HG03520 (cell line): ENCODE measurements around the gene ASAP2.

Source experiments
- ATAC-seq: cut with Tn5 transposase; IDR thresholded peaks from one replicate; pipeline ENCODE4 v1.9.1; 2021; ENCODE audit warnings: mild to moderate bottlenecking, moderate library complexity; ENCODE audit not compliant: unreplicated experiment

Gene ASAP2

DNA sequence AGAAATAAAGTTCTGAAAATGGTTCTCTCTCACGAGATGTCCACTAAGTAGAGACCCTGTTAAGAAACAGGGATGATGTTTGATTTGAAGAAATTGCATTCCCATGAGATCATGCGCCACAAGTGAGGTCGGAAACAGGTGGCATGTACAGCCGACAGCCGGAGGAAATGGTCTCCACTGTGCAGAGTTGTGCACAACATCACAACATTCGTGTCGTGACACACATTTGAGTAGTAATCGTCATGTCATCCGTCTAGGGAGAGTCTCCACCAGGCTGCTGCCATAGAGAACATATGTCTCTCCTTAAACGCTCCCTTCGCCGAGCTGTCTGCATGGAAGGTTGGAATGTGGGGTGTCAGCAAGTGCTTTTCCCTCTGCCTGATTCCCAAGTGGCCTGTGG, 84.7 kb downstream of the ASAP2 start:
- ATAC-seq = no peak

DNA sequence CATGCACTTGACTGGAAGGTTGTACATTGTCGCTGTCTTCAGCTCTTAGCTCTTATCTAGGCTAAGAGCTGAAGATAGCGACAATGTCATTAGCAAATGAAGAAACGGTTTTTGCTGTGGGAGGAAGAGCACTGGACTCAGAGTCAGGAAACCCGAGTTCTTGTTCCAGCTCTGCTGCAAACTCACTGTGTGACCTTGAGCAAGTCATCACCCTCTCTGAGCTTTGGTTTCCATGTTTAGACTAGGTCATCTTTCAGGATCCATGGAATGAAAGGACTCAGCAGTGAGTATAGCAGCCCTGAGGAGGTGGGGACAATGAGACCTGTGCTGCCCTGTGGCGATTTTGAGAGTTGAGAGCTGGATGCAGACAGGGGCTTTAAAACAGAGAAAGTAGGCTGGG, 85.3 kb downstream of the ASAP2 start:
- no peak for ATAC-seq

DNA sequence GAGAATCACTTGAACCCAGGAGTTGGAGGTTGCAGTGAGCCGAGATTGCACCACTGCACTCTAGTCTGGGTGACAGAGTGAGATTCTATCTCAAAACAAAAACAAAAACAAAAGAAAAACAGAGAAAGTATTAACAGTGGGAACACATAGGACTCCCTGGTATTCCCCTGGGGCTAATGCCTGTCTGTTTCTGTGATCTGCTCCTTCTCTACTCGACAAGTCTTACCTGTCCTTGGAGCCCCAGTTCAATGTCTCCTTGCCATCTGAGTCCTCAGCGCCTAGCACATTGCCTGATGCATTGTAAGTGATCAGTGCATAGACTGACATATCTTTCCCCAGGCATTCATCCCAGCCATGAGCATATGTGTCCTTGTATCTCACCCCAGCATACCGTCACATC, 85.8 kb downstream of the ASAP2 start:
- no peak for ATAC-seq

DNA sequence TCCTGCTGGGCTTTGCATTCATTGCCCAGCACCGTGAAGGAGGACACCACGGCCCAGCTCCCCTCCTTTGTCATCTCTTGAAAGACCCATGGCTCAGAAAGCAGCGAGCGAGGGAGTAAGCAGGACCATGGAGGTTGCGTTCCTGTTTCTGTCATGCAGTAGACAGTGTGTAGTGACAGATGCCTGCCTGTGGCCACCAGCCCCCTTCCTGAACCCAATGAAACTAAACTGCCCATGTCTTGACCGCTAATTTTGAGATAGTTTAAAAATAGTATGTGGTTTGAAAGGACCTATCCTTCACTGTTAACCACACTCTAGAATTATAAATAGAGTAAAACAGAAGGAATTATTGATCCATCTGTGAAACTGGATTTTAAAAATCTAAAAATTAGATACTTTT, 88.2 kb downstream of the ASAP2 start:
- no peak for ATAC-seq

- no peak for ATAC-seq
These were observed 89.9 kb downstream of the ASAP2 start for GRCh38 chr2:9296559-9296958.

DNA sequence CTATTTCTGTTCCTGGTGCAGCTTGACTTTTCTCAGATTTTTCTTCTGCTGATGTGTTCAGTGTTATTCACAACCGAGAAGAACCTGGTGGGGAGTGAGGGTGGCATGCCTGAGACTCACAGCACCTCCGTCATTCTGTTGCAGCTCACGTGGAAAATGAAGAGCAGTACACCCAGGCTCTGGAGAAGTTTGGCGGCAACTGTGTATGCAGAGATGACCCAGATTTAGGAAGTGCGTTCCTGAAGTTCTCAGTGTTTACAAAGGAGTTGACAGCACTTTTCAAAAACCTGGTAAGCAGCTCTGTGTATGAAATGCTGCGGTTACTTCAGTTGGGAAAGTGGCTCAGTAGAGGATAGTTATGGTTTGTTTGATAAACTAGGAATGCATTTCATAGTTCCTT, 90.5 kb downstream of the ASAP2 start:
- ATAC-seq = no peak

- no peak for ATAC-seq
These were observed 91.2 kb downstream of the ASAP2 start for GRCh38 chr2:9297807-9298206.

DNA sequence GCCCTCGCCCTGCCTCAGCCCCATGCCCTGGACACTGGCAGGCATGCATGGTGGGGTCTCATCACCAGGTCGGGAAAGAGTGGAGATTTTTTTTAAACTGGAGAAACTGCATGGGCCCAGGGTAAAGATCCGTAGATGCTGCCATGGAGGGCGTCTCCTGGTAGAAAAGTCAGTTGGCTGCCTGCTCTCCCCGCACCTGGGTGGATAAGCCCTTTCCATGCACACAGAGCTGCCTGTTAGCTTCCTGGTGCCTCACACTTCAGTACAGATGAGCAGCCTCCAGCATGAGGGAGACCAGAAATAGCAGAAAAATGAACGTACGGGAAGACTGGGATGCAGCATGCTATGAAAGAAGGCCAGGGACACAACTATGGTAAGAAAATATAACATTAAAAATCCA, 92.0 kb downstream of the ASAP2 start:
- ATAC-seq = no peak

- no peak for ATAC-seq
These were observed 92.8 kb downstream of the ASAP2 start for GRCh38 chr2:9299161-9300100.

DNA sequence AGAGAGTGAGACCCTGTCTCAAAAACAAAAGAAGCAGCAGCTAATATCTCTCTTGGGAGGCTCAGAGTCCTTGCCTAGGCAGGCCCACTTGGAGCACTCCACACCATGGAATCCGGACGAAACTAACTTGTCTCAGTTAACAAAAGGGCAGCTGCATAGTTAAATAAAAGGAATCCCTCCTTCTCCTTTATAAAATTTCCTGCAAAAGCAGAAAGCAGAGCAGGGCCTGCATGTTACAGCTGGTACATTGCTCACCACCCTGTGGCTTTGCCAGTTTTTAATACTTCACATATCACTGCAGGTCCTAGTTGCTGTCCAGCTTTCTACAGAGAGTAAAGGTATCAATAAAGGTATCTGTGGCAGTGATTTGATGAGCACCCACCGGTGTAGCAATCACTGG, 93.6 kb downstream of the ASAP2 start:
- ATAC-seq = no peak

GRCh38 chr2:9300829-9301453, 94.3 kb downstream of the ASAP2 start:
- no peak for ATAC-seq

DNA sequence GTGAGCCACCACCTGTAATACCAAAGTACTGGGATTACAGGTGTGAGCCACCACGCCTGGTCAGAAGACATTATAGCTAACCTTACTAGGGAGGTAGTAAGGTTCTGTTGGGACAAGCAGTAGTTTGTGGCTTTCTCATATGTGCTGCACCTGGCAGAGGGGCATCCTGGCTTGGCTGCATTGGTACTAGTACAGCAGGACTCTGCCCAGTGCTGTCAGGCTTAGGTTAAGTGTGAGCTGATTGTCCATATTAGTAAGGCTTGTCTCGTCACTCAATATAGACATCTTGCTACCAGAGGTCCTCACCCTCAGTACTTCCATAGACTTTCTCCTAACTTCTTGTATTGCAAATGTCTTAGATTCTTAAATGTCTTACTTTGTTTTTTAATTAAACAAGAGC, 96.1 kb downstream of the ASAP2 start:
- ATAC-seq = no peak

GRCh38 chr2:9303528-9304225, 97.1 kb downstream of the ASAP2 start:
- ATAC-seq = no peak

DNA sequence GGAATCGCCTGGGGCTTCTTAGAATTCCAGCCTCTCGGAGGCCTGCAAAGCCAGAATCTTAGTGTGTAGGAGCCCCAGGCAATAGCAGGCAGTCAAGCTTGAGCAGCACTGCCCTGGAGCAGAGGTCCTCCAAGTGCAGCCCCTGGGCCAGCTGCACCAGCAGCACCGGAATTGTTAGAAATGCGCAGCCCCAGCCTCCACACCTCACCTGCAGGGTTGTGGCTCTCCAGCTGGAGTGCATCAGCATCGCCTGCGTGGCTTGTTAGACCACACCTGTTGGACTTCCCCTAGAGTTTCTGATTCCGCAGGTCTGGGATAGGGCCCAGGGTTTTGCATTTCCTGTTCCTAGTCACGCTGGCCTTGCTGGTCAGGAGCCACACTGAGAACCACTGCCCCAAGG, 100.3 kb downstream of the ASAP2 start:
- no peak for ATAC-seq

- no peak for ATAC-seq
These were observed 100.9 kb downstream of the ASAP2 start for GRCh38 chr2:9307535-9307934.

DNA sequence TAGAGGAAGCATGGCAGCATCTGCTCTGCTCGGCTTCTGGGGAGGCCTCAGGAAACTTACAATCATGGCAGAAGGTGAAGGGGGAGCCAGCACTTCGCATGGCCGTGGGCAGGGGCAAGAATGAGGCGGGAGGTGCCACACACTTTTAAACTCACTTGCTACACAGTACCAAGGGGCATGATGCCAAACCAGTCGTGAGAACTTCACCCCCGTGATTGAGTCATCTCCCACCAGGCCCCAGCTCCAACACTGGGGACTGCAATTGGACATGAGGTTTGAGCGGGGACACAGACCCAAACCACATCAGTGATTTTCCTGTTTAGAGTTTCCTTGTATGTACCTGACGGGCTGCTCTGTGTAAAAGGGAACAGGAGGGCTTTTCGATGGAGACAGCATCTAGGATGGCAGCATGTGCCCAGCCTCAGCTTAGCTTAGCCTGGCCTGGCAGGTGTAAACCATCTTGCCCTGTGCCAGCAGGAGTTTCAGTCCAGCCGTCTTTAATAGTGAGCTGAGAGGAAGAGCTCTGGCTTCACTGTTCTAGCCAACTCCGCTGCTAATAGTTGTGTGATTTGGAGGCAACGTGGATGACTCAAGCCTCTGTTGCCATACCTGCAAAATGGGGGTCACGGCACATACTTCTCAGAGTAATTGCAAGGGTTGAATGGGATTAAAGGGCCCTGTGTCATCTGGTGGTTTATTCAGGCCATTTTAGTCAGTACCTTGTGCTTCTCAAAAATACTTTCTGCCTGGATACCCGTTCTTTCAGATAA, 101.8 kb downstream of the ASAP2 start:
- ATAC-seq = no peak

GRCh38 chr2:9309147-9309546, 102.5 kb downstream of the ASAP2 start:
- no peak for ATAC-seq

DNA sequence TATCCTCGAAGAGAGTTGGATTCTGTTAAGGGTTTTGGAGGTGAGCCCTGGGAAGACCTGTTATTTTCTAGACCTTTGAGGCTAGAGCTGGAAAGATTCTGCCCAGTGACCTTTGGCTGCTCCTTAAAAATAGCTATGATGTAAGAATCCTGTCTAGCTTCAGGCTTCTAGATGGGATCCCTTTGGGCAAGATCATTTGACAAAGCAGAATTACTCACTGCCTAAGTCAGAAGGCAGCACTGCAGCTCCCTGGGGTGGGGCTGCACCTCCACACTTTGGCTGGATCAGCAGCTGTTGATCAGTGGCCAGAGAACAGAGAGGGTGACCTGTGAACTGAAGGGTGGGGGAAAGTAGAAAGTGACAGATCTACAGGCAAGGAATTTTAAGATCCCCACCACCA, 103.8 kb downstream of the ASAP2 start:
- no peak for ATAC-seq

- no peak for ATAC-seq
These were observed 104.2 kb downstream of the ASAP2 start for GRCh38 chr2:9310798-9311197.

GRCh38 chr2:9311488-9311887, 104.9 kb downstream of the ASAP2 start:
- no peak for ATAC-seq

DNA sequence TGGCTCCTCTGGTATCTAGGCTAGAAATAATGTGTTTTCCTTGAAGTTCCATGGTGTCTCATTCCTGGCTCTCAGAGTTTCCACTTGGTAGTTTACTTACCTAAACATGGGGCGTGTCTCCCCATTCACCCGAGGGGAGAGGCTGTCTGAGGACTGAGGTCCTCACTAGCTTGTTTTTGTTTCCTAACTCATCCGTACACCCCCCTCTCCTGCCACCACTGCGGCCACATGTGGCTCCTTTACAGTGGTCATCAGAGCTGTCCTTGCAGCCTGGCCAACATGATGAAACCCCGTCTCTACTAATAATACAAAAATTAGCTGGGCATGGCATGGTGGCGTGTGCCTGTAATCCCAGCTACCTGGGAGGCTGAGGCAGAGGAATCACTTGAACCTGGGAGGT, 106.0 kb downstream of the ASAP2 start:
- ATAC-seq = no peak
